ENCODE measurements around the gene WDR70.
"Not testable (repeated sequence)": the region's sequence is repeated elsewhere in the genome, so short reads cannot be mapped to it uniquely, and the experiment has no call there.

WDR70 gene

GRCh38 chr5:37787742-37788141, 408.6 kb downstream of the WDR70 start:
- DNase-seq (ENCODE audit: low read depth in 4 of 4, low spot score in 1 of 4): no peak

GRCh38 chr5:37789991-37790390, 410.9 kb downstream of the WDR70 start:
- no peak for DNase-seq (ENCODE audit: low read depth in 4 of 4, low spot score in 1 of 4)

- DNase-seq (ENCODE audit: low read depth in 4 of 4, low spot score in 1 of 4): no peak
Measured at GRCh38 chr5:37791321-37791720, 412.2 kb downstream of the WDR70 start.

- DNase-seq (ENCODE audit: low read depth in 4 of 4, low spot score in 1 of 4): no peak
Measured at GRCh38 chr5:37792975-37793631, 414.0 kb downstream of the WDR70 start.

- DNase-seq (ENCODE audit: low read depth in 4 of 4, low spot score in 1 of 4): not testable (repeated sequence)
Measured at GRCh38 chr5:37795292-37795691, 416.2 kb downstream of the WDR70 start.

GRCh38 chr5:37796435-37796834, 417.3 kb downstream of the WDR70 start:
- DNase-seq (ENCODE audit: low read depth in 4 of 4, low spot score in 1 of 4): not testable (repeated sequence)

- no peak for DNase-seq (ENCODE audit: low read depth in 4 of 4, low spot score in 1 of 4)
Measured at GRCh38 chr5:37799865-37800421, 420.8 kb downstream of the WDR70 start.

GRCh38 chr5:37801521-37801920, 422.4 kb downstream of the WDR70 start:
- no peak for DNase-seq (ENCODE audit: low read depth in 4 of 4, low spot score in 1 of 4)

Data from stimulated activated CD4-positive, alpha-beta T cell treated with anti-CD3 and anti-CD28 coated beads, Interleukin-1b, Interleukin-23, amount 100 ng/mL, for 24 hours (primary cell).